Neural crest cell (in vitro differentiated cells): ENCODE data around the gene CLECL1. TPM values are rescaled to one million over a fixed set of nuclear protein-coding genes. Genes with fewer than 3 reads are reported as not detected.

ENCODE experiments used
- DNase-seq: peaks from one replicate; pipeline ENCODE4 v3.0.0; 2021; ENCODE audit warnings: low read depth, mixed read lengths, low spot score
- H3K27ac Mint-ChIP-seq: one replicate; pipeline ENCODE4 v1.8.0; 2021; ENCODE audit warnings: mild to moderate bottlenecking, mixed read lengths; ENCODE audit not compliant: unreplicated experiment
- H3K27me3 Mint-ChIP-seq: 2 replicates; pipeline ENCODE4 v1.8.0; 2021; ENCODE audit warnings: low read depth, mild to moderate bottlenecking, mixed read lengths
- H3K36me3 Mint-ChIP-seq: 2 replicates; pipeline ENCODE4 v1.8.0; 2021; ENCODE audit warnings: low read depth, mild to moderate bottlenecking, mixed read lengths
- H3K4me1 Mint-ChIP-seq: 2 replicates; pipeline ENCODE4 v1.8.0; 2021; ENCODE audit warnings: mixed read lengths
- H3K4me3 Mint-ChIP-seq: one replicate; pipeline ENCODE4 v1.8.0; 2021; ENCODE audit warnings: mild to moderate bottlenecking, mixed read lengths
- H3K9me3 Mint-ChIP-seq: 2 replicates; pipeline ENCODE4 v1.8.0; 2021; ENCODE audit warnings: mixed read lengths
- total RNA-seq: library from RNA; stranded (reverse); gene quantifications from 2 replicates; pipeline ENCODE4 v1.2.1, GENCODE V29; 2021
- TF ChIP-seq, protein P1 (sequence below): fragments of 200-600 bp; sonication (generic); conservative IDR thresholded peaks from 2 replicates; pipeline ENCODE4 v1.5.0; 2021; ENCODE audit warnings: antibody characterized with exemption, mild to moderate bottlenecking

The CLECL1 gene
- total RNA-seq, 1 donor from 2014 or later, result not detected

DNA sequence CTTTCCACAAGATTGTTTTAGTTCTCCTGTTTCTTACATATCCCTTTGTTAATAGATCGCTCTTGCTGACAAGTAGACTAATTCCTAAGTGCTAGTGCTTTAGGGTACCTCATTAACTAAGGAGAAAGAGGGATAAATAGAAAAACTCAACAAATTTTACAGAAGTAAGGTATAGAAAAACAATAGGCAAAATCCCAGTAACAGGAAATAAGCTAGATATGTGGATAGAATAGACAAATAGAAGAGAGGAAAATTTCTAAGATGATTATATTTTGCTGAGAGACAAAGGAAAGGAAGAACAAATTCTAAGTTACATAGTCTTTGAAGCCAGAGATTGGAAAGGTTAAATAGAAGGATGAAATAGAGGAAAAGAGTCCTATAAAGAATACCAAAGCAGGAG, 26.8 kb upstream of the CLECL1 start:
- H3K27ac Mint-ChIP-seq, result no peak overlapping the region
- H3K4me3 Mint-ChIP-seq, result no peak overlapping the region
- no peak for DNase-seq
- H3K4me1 Mint-ChIP-seq, result peaks cover 5% of the 10 kb centered on the region
- no peaks in the 10 kb centered on the region for H3K36me3 Mint-ChIP-seq
- no peaks in the 10 kb centered on the region for H3K9me3 Mint-ChIP-seq
- H3K27me3 Mint-ChIP-seq, result no peaks in the 10 kb centered on the region
- TF ChIP-seq, protein P1, sequence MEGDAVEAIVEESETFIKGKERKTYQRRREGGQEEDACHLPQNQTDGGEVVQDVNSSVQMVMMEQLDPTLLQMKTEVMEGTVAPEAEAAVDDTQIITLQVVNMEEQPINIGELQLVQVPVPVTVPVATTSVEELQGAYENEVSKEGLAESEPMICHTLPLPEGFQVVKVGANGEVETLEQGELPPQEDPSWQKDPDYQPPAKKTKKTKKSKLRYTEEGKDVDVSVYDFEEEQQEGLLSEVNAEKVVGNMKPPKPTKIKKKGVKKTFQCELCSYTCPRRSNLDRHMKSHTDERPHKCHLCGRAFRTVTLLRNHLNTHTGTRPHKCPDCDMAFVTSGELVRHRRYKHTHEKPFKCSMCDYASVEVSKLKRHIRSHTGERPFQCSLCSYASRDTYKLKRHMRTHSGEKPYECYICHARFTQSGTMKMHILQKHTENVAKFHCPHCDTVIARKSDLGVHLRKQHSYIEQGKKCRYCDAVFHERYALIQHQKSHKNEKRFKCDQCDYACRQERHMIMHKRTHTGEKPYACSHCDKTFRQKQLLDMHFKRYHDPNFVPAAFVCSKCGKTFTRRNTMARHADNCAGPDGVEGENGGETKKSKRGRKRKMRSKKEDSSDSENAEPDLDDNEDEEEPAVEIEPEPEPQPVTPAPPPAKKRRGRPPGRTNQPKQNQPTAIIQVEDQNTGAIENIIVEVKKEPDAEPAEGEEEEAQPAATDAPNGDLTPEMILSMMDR, result no peak

DNA sequence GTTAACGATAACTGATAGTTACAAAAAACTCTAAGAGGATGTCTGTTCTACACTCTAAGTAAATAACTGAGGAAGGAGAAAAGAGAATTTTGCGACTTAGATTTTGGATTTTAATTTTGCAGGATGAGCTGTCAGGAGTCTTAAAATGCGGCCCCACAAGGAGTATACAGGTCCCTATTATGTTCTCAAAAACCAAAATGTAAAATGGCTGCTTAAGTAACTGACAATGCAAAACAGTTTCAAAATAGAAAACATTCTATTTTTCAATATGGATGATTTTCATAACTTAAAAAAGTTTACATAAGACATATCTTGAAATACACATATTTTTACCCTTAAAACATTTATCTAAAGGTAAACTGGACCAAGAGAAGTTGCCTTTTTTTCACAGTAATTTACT, 25.2 kb upstream of the CLECL1 start:
- Mint-ChIP-seq H3K4me1 (peaks cover 5% of the 10 kb centered on the region), H3K36me3 (no peaks in the 10 kb centered on the region), H3K27me3 (no peaks in the 10 kb centered on the region), H3K27ac (no peak overlapping the region), H3K9me3 (no peaks in the 10 kb centered on the region), H3K4me3 (no peak overlapping the region)
- no peak for DNase-seq
- TF ChIP-seq, protein P1, result no peak

DNA sequence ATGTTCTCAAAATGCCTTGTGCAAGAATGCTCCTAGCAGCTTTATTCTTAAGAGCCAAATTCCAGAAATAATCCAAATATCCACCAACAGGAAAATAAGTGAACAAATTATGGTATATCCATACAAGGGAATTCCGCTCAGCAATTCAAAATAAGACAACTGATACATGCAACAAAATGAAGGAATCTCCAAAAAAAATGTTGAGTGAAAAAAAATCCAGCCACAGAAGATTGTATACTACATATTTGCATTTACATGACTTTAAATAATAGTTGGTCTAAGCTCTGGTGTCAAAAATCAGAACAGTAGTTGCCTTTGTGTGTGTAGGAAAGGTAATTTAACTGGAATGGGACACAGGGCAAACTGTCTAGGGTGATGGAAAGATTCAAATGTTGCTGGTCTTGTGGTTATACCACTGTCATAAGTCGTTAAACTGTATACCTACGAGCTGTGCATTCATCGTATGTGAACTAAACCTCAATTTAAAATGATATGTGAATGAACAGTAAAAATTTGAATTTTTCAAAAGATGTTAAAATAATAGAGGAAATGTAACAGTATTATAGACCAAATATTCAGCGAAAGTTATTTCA, 24.6 kb upstream of the CLECL1 start:
- TF ChIP-seq, protein P1, result no peak
- DNase-seq, result no peak
- H3K27ac Mint-ChIP-seq, result no peak overlapping the region
- H3K4me3 Mint-ChIP-seq, result no peak overlapping the region
- H3K9me3 Mint-ChIP-seq, result no peaks in the 10 kb centered on the region
- no peaks in the 10 kb centered on the region for H3K36me3 Mint-ChIP-seq
- peaks cover 5% of the 10 kb centered on the region for H3K4me1 Mint-ChIP-seq
- no peaks in the 10 kb centered on the region for H3K27me3 Mint-ChIP-seq

DNA sequence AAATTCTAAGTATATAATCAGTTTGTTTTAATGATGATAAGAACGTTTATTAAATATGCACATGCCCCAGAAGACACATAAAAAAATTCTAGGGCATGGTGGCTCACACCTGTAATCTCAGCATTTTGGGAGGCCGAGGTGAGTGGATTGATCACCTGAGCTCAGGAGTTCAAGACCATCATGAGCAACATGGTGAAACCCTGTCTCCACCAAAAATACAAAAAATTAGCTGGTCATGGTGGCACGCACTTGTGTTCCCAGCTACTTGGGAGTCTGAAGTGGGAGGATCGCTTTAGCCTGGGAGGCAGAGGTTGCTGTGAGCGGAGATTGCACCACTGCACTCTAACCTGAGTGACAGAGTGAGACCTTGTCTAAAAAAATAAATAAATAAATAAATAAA, 23.8 kb upstream of the CLECL1 start:
- Mint-ChIP-seq H3K9me3 (no peaks in the 10 kb centered on the region), H3K4me3 (no peak overlapping the region), H3K36me3 (no peaks in the 10 kb centered on the region), H3K27ac (no peak overlapping the region), H3K4me1 (peaks cover 5% of the 10 kb centered on the region), H3K27me3 (peaks cover 1% of the 10 kb centered on the region)
- DNase-seq, result no peak
- TF ChIP-seq, protein P1, result no peak

DNA sequence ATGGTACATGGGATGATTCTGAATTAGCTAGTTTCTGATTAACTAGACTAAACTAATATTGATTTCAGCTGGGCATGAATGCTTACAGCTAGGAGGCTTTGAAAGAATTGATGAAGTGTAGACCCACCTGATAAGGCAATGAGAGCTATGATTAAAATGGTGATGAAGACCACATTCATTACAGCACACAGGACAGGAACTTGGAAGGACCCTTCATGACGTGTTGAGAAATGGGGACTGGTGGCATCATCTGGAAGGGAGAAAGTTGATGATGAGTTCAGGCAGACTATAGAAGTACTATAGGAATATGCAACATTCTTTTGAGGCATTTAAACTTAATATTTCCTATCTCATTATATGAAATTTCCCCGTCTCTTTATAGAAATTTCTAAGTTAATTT, 23.3 kb upstream of the CLECL1 start:
- Mint-ChIP-seq H3K27me3 (peaks cover 3% of the 10 kb centered on the region), H3K4me3 (no peak overlapping the region), H3K9me3 (no peaks in the 10 kb centered on the region)

More for the DNA sequence above, 23.3 kb upstream of the CLECL1 start:
- Mint-ChIP-seq H3K36me3 (no peaks in the 10 kb centered on the region), H3K4me1 (peaks cover 5% of the 10 kb centered on the region), H3K27ac (no peak overlapping the region)
- no peak for DNase-seq
- TF ChIP-seq, protein P1, result no peak
